ENCODE data around the gene PPFIBP2.
A peak's percentile ranks its signal among the peaks of the same experiment; 100 is the strongest.

Gene PPFIBP2

GRCh38 chr11:7555052-7555699 lies 41.4 kb downstream of the PPFIBP2 start:
- no peak for DNase-seq

DNA sequence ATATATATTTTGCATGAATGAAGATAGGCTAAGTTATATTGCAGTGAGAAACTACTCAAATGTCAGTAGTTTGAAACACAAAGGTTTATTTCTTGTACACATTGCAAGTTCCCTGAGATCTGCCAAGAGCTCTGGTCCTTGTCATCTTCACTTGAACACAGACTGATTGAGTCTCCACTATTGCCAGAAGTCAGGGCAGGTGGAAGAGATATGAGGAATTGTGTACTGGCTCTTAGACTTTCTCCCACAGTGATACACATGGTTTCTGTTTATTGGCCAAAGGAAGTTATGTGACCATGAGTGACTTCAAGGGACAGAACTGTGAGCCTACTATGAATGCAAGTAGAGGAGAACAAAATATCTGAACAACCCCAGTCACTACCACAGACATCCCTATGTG lies 44.2 kb downstream of the PPFIBP2 start:
- no peak for DNase-seq

GRCh38 chr11:7559398-7560283 lies 45.8 kb downstream of the PPFIBP2 start:
- DNase-seq: no peak

- no peak for DNase-seq
Observed at GRCh38 chr11:7561562-7561961, 47.8 kb downstream of the PPFIBP2 start.

GRCh38 chr11:7563281-7563680 lies 49.5 kb downstream of the PPFIBP2 start:
- no peak for DNase-seq

DNA sequence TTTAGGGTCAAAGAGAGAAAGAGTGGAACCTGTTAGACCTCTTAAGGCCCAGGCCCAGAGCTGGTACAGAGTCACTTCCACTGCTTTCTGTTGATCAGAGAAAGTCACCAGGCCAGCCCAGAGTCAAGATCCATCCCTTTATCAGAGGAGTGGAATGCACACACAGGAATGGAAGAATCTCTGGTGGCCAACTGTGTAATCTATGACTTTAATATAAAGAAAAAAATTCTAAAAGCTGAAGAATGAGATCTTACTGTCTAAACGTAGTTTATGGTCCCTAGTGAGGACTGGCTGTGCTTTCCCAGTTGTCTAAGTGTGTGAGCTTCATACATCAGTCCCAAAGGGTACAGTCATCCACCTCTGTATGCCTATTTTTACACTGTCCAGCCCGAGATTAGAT lies 51.0 kb downstream of the PPFIBP2 start:
- DNase-seq: no peak

- no peak for DNase-seq
Observed at GRCh38 chr11:7567311-7567710, 53.5 kb downstream of the PPFIBP2 start.

- no peak for DNase-seq
Observed at GRCh38 chr11:7569044-7569443, 55.2 kb downstream of the PPFIBP2 start.

DNA sequence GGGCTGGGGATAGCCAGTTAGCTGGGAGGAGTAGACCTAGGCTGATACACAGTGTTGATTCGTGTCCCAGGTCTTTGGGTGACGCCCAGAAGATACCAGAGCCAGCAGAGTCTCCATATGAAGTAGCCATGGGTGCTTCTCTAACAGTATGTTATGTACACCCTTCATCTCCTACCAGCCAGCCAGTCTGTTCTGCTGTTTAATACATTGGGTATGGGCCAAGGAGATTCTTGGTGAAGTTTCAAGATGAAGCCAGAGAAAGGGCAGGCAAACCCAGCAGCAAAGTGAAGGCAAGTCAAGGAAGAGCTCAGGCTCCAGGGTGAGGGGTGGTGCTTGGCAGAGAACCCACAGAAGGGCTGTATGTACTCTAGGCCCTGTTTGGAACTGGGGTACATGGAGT lies 56.4 kb downstream of the PPFIBP2 start:
- no peak for DNase-seq

GRCh38 chr11:7570938-7571521 lies 57.2 kb downstream of the PPFIBP2 start:
- no peak for DNase-seq

DNA sequence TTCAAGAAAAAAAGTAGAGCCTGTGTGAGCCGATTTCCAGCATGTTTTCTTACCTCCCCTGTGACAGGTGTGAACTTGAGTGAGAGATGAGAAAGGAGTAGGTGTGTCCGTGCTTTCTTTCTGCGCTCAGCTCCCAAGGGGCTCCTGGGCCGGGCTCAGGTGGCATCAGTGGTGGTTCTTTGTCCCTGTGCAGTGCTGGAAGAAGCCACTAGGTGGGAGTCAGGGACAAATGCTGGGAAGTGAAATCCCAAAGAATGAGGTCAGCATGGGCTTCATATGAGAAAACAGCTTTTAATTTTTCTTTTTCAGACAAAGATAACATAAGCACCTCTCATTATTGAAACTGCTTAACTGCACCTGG lies 57.8 kb downstream of the PPFIBP2 start:
- DNase-seq: peak; percentile 71 to 77 (median 74)

- no peak for DNase-seq
Observed at GRCh38 chr11:7572001-7572712, 58.4 kb downstream of the PPFIBP2 start.

- no peak for DNase-seq
Observed at GRCh38 chr11:7573193-7573557, 59.4 kb downstream of the PPFIBP2 start.

GRCh38 chr11:7573558-7574296 lies 59.9 kb downstream of the PPFIBP2 start:
- DNase-seq: no peak

GRCh38 chr11:7574491-7575130 lies 60.8 kb downstream of the PPFIBP2 start:
- DNase-seq: no peak

DNA sequence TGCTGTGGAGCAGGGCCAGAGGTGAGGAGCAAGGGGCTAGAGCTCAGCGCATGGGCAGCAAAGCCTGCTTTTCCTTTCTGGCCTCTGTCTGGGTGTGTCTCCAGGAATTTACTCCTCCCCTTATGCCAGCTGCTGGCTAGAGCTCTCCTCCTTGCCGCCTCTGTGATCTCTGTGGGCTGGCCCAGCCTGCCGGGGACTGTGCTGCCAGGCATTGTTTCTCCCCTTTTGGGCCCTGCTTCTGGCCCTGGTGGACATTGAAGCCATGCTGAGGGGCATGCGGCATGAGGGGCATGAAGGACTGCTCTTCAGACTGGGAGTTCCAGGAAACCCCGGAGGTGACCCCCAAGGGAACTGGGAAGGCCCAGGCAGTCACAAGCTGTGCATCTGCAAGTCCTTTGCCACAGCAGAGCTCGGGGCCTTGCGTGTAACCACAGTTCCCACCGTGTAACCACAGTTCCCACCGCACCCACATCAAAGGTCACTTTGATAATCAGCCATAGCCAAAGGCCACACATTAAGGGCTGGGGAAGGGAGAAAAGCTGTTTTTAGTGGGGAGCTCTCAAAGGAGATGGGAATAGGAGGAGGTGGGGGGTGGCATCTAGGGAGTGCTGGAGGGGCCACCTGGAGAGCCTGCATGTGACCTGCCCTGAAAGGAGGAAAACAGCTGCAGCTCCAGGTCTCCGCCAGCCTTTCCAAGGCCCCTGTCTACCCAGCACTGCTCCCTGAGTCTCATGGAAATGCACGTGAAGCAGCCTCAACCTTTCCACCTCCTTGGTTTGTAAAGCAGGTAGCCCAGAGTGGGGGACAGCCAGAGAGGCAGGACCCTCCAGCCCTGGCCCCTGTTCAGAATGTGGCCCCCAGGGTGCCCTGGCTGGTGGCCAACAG lies 62.3 kb downstream of the PPFIBP2 start:
- DNase-seq: no peak

- DNase-seq: peak in 1 of 3 donors; percentile 20
Observed at GRCh38 chr11:7576726-7577290, 63.0 kb downstream of the PPFIBP2 start.

GRCh38 chr11:7577291-7578190 lies 63.7 kb downstream of the PPFIBP2 start:
- DNase-seq: peak; percentile 58 to 66 (median 62)

GRCh38 chr11:7578276-7578955 lies 64.6 kb downstream of the PPFIBP2 start:
- no peak for DNase-seq

All from suppressor macrophage treated with lipopolysaccharide for 1 hour (primary cell).